GM10248 (cell line): ENCODE data around the gene TTC21A.

Experiments used
- CTCF ChIA-PET: fragments of 300-600 bp; sonication (Branson Sonifier 250); formaldehyde crosslinking; extraction: SDS; loops from one replicate; lab custom pipeline; 2021; ENCODE audit warnings: antibody characterized with exemption; lab: Yijun Ruan, JAX
- POLR2A ChIA-PET: fragments of 350-650 bp; sonication (Branson Sonifier 250); formaldehyde crosslinking; extraction: SDS; loops from one replicate; lab custom pipeline; 2020; ENCODE audit warnings: antibody characterized with exemption; lab: Yijun Ruan, JAX
- DNase-seq: peaks from one replicate; pipeline ENCODE4 v3.0.0; 2012; ENCODE audit errors: extremely low spot score
- CTCF ChIP-seq: IDR thresholded peaks from 2 replicates; pipeline ENCODE4 v1.5.1; 2012; ENCODE audit warnings: mild to moderate bottlenecking, low read depth; ENCODE audit errors: extremely low read depth, missing control alignments, control extremely low read depth

Gene TTC21A

GRCh38 chr3:39136533-39137434, 29.3 kb downstream of the TTC21A start:
- ChIA-PET CTCF (interaction anchor here (0.8 to 4.0 kb wide), 6 partner anchors 9 to 155 kb away, joined by 3 to 26 read pairs (median 3); no protein-coding TSS in a partner anchor), POLR2A (interaction anchor here (1.3 to 3.2 kb wide), 2 partner anchors 10 to 28 kb away, joined by 6 to 10 read pairs; no protein-coding TSS in a partner anchor)
- DNase-seq, result no peak
- TF ChIP-seq CTCF, result no peak

- ChIA-PET POLR2A (interaction anchor here (0.9 to 3.2 kb wide), 2 partner anchors 10 to 12 kb away, joined by 3 to 10 read pairs; no protein-coding TSS in a partner anchor), CTCF (interaction anchor here (2.4 to 4.0 kb wide), 2 partner anchors 11 to 154 kb away, joined by 7 to 26 read pairs; no protein-coding TSS in a partner anchor)
- TF ChIP-seq CTCF, result no peak
- no peak for DNase-seq
Observed at GRCh38 chr3:39137435-39137936, 30.0 kb downstream of the TTC21A start.

GRCh38 chr3:39137991-39138803, 30.7 kb downstream of the TTC21A start:
- ChIA-PET CTCF (interaction anchor here (0.7 to 4.0 kb wide), 5 partner anchors 8 to 154 kb away, joined by 3 to 26 read pairs (median 3); no protein-coding TSS in a partner anchor), POLR2A (interaction anchor here (0.9 to 3.2 kb wide), 2 partner anchors 11 kb away, joined by 3 to 10 read pairs; no protein-coding TSS in a partner anchor)
- no peak for TF ChIP-seq CTCF
- no peak for DNase-seq

- TF ChIP-seq CTCF, result no peak
- DNase-seq, result no peak
- ChIA-PET POLR2A (interaction anchor here (0.9 to 3.2 kb wide), 2 partner anchors 10 to 12 kb away, joined by 3 to 10 read pairs; no protein-coding TSS in a partner anchor), CTCF (interaction anchor here (0.7 to 1.3 kb wide), 3 partner anchors 9 to 21 kb away, joined by 3 read pairs; no protein-coding TSS in a partner anchor)
Observed at GRCh38 chr3:39138804-39139415, 31.4 kb downstream of the TTC21A start.

- no peak for TF ChIP-seq CTCF
- ChIA-PET POLR2A (no interaction called here), CTCF (interaction anchor here (0.9 kb wide), 1 partner anchor 21 kb away, joined by 3 read pairs; no protein-coding TSS in a partner anchor)
- no peak for DNase-seq
Observed at GRCh38 chr3:39139442-39139841, 32.0 kb downstream of the TTC21A start.
